Heart right ventricle (tissue), 16 donors: ENCODE results near the gene BOK. TPM values are rescaled to one million over a fixed set of nuclear protein-coding genes. Genes with fewer than 3 reads are reported as not detected.
"Not testable (repeated sequence)": the region's sequence is repeated elsewhere in the genome, so short reads cannot be mapped to it uniquely, and the experiment has no call there.

Source experiments
- ATAC-seq, 8 donors: fragments of 200-7000 bp; cut with Tn5 transposase; one replicate each; pipeline ENCODE4 v1.9.1; 2020; ENCODE audit warnings: mild to moderate bottlenecking in 8 of 8, moderate library complexity in 8 of 8, moderate number of reproducible peaks in 1 of 8
- DNase-seq, 2 donors: peaks; one replicate each; pipeline ENCODE4 v3.0.0-alpha.2; 2020
- H3K27ac ChIP-seq, 10 donors: fragments of 200-600 bp; sonication (generic) in 2 of 10; one replicate each; pipeline versions ENCODE4 v1.5.0 to v1.8.0; 2020 to 2022; ENCODE audit warnings: mild to moderate bottlenecking in 3 of 10
- H3K27me3 ChIP-seq, 7 donors: fragments of 200-600 bp; one replicate each; pipeline ENCODE4 v1.8.0; 2021 to 2022; ENCODE audit warnings: mild to moderate bottlenecking in 2 of 7
- H3K36me3 ChIP-seq, 9 donors: fragments of 200-600 bp; sonication (generic) in 1 of 9; one replicate each; pipeline versions ENCODE4 v1.5.0 to v1.8.0; 2020 to 2022; ENCODE audit warnings: mild to moderate bottlenecking in 2 of 9
- H3K4me1 ChIP-seq, 9 donors: fragments of 200-600 bp; sonication (generic) in 1 of 9; one replicate each; pipeline versions ENCODE4 v1.5.0 to v1.8.0; 2020 to 2022; ENCODE audit warnings: mild to moderate bottlenecking in 4 of 9
- H3K4me3 ChIP-seq, 10 donors: fragments of 200-600 bp; sonication (generic) in 2 of 10; one replicate each; pipeline versions ENCODE4 v1.5.0 to v1.8.0; 2020 to 2022; ENCODE audit warnings: mild to moderate bottlenecking in 7 of 10, moderate library complexity in 2 of 10
- H3K9me3 ChIP-seq, 11 donors: fragments of 200-600 bp in 10 of 11; sonication (generic) in 2 of 11; one replicate each; pipeline versions ENCODE4 v1.5.0 to v1.8.0; 2013 to 2022; ENCODE audit warnings: mild to moderate bottlenecking in 2 of 11, control low read depth in 1 of 11, moderate library complexity in 1 of 11
- WGBS, 2 donors: extraction: QIAGEN DNeasy Blood & Tissue Kit; methylation state at CpG; one replicate each; pipeline ENCODE4 v1.1.7; 2013; ENCODE audit warnings: inconsistent platforms in 1 of 2; 5-methylcytosine and 5-hydroxymethylcytosine counted together
- intact Hi-C, 10 donors: fragments of 100-400 bp; cut with DNase I; formaldehyde crosslinking; loops; one replicate each; pipeline versions ENCODE4 v1.11.1 to v1.14.2; 2022
- polyA plus RNA-seq, 2 donors: library from polyadenylated mRNA; stranded (reverse); fragments of 200-250 nt; gene quantifications; one replicate each; pipeline ENCODE4 v1.2.3, GENCODE V29; 2013
- total RNA-seq, 10 donors: library from RNA; stranded (reverse); fragmentation: NEBNext Ultra II Directional in 3 of 10; extraction: Animal tissue kit (Norgen Biotek cat#: 25700) in 3 of 10; gene quantifications; one replicate each; pipeline versions ENCODE4 v1.2.1 to v1.2.4, GENCODE V29; 2021 to 2023
- TF ChIP-seq, protein P1 (sequence below), 9 donors: fragments of 200-600 bp; sonication (generic) in 2 of 9; IDR thresholded peaks; one replicate each; pipeline versions ENCODE4 v1.5.0 to v1.8.0; 2021 to 2022; ENCODE audit warnings: antibody characterized with exemption in 9 of 9, mild to moderate bottlenecking in 5 of 9, moderate library complexity in 1 of 9
- donor health status: Arrhythmogenic right ventricular cardiomyopathy.
- donor health status: ischemic (EF 13 %, LVEDD 7.1; RV severe dilation, severe dysfunction).
- donor health status: healthy with polysubstance abuse.
- donor health status: DM: no; HTN: yes; CAD: no.
- donor health status: DM: no; HTN: no; CAD: no.
- donor health status: ischemic (EF 25% LVEDD 6.9; RV normal size, moderate dysfunction).
- donor health status: ischemic (EF 25% LVEDD 5.7; RV mildly dilated, moderate dysfunction).
- donor health status: healthy.
- donor health status: DM: yes; HTN: yes; CAD: no.
- donor health status: Ischemic cardiomyopathy.
- donor health status: ischemic (EF 35%, LVEDD 5.7; RV mildly dilated, moderate dysfunction).
- donor health status: nonischemic (EF 11% LVEDD 7.7; RV severe dilation, severe dysfunction).
- donor health status: DM: yes; HTN: yes; CAD: no.
- donor health status: PGD.
- donor health status: ischemic (EF 29% LVEDD 5.4; RV normal size, mild dysfunction).
- donor health status: nonischemic (EF 23%, LVEDD 6.1; RV moderate dilation, normal function).

Gene BOK
- total and polyA plus RNA-seq, 12 donors: 1.6 to 15.6 (median 3.3) TPM

GRCh38 chr2:241570961-241571581 is 12.5 kb downstream of the BOK start:
- H3K36me3 ChIP-seq: peaks cover 0 to 30% (median 0%) of the 10 kb centered on the region in 9 donors
- H3K27me3 ChIP-seq: no peaks in the 10 kb centered on the region
- 74 to 75% methylated on average over 23 of the region's 23 CpGs for WGBS, 2 donors
- DNase-seq (no peak), ATAC-seq (peak; percentile 34 to 82 (median 56))
- intact Hi-C loops: no loop called here
- peaks cover 0 to 11% (median 0%) of the 10 kb centered on the region in 9 donors for H3K4me1 ChIP-seq
- TF ChIP-seq, protein P1, sequence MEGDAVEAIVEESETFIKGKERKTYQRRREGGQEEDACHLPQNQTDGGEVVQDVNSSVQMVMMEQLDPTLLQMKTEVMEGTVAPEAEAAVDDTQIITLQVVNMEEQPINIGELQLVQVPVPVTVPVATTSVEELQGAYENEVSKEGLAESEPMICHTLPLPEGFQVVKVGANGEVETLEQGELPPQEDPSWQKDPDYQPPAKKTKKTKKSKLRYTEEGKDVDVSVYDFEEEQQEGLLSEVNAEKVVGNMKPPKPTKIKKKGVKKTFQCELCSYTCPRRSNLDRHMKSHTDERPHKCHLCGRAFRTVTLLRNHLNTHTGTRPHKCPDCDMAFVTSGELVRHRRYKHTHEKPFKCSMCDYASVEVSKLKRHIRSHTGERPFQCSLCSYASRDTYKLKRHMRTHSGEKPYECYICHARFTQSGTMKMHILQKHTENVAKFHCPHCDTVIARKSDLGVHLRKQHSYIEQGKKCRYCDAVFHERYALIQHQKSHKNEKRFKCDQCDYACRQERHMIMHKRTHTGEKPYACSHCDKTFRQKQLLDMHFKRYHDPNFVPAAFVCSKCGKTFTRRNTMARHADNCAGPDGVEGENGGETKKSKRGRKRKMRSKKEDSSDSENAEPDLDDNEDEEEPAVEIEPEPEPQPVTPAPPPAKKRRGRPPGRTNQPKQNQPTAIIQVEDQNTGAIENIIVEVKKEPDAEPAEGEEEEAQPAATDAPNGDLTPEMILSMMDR (IDR thresholded peaks at IDR 0.05): no peak
- no peak overlapping the region for H3K27ac ChIP-seq
- no peak overlapping the region for H3K4me3 ChIP-seq
- H3K9me3 ChIP-seq: no peaks in the 10 kb centered on the region

- peaks cover 0 to 30% (median 0%) of the 10 kb centered on the region in 9 donors for H3K36me3 ChIP-seq
- WGBS, 2 donors: 91 to 93% methylated on average over 26 to 27 of the region's 27 CpGs
- H3K4me3 ChIP-seq: no peak overlapping the region
- ATAC-seq (peak in 1 of 8 donors; percentile 10), DNase-seq (no peak)
- H3K9me3 ChIP-seq: no peaks in the 10 kb centered on the region
- no peak overlapping the region for H3K27ac ChIP-seq
- TF ChIP-seq, protein P1 (IDR thresholded peaks at IDR 0.05): no peak
- intact Hi-C loops: no loop called here
- H3K4me1 ChIP-seq: peaks cover 0 to 11% (median 0%) of the 10 kb centered on the region in 9 donors
- no peaks in the 10 kb centered on the region for H3K27me3 ChIP-seq
These were observed 13.5 kb downstream of the BOK start for GRCh38 chr2:241571821-241572620.

GRCh38 chr2:241572915-241573651 is 14.5 kb downstream of the BOK start:
- 94 to 95% methylated on average over 18 to 20 of the region's 20 CpGs for WGBS, 2 donors

DNA sequence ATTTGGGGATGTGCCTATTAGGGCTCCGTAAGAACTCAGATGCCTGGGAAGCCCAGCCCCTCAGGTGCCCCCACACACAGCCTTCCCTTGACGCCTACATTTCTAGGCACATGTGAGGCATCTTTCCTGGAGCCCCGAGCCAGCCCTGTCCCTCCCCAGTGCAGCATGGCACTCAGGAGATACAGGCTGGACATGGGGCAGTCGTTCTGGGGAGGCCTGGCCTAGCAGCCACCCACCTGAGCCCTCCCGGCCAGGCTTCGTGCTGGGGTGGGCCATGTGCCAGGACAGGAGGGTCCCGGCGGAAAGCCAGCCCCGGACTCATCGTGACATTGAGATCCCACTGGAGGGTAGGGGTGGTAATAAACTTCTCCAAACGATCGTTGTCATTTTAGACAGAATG is 15.2 kb downstream of the BOK start:
- Histone ChIP-seq H3K9me3 (no peaks in the 10 kb centered on the region), H3K36me3 (peaks cover 0 to 30% (median 0%) of the 10 kb centered on the region in 9 donors), H3K27ac (no peak overlapping the region), H3K4me3 (no peak overlapping the region), H3K27me3 (no peaks in the 10 kb centered on the region), H3K4me1 (peaks cover 0 to 24% (median 5%) of the 10 kb centered on the region in 9 donors)
- intact Hi-C loops: no loop called here
- ATAC-seq (no peak), DNase-seq (no peak)
- WGBS, 2 donors: 90% methylated on average over 12 of the region's 12 CpGs
- TF ChIP-seq, protein P1 (IDR thresholded peaks at IDR 0.05): no peak

More at GRCh38 chr2:241572915-241573651, 14.5 kb downstream of the BOK start:
- H3K27me3 ChIP-seq, ATAC-seq, intact Hi-C loops, H3K4me3 ChIP-seq, DNase-seq, H3K9me3 ChIP-seq, H3K27ac ChIP-seq: not testable (repeated sequence)
- Histone ChIP-seq H3K36me3 (peaks cover 0 to 30% (median 0%) of the 10 kb centered on the region in 9 donors), H3K4me1 (peaks cover 0 to 17% (median 4%) of the 10 kb centered on the region in 9 donors)
